NCI-H82 (cell line): ENCODE results near the gene MT1B.

Experiments used
- DNase-seq: peaks from one replicate; lab custom pipeline; 2025; lab: John Stamatoyannopoulos, UW

Gene MT1B

GRCh38 chr16:56651586-56651985, at the start of gene MT1B:
TSS of gene MT1B (plus strand) at chr16:56651886. CDS start at chr16:56651954, 68 bp downstream.
- no peak for DNase-seq

GRCh38 chr16:56603589-56603988, 48.1 kb upstream of the MT1B start:
- DNase-seq, result peak; percentile 63

- DNase-seq, result no peak
Observed at GRCh38 chr16:56604966-56605365, 46.7 kb upstream of the MT1B start.

DNA sequence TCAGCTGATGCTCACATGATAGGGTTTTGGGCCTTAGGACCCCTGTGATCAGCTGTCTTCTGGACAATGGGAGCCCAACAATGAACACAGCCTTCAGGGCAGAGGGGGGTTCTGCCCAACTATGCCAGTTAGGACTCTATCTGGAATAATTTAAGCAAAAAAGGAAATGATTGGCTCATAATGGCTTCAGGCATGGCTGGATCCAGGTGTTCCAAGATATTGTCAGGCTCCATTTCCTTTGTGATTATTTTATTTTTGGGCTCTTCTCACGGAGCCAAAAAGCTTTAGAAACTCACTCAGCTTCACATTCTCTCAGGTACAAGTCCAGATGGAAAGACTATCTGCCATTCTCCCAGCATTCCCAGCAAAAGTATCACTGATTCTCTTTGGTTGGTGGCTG, 46.2 kb upstream of the MT1B start:
- no peak for DNase-seq

GRCh38 chr16:56606071-56606475, 45.6 kb upstream of the MT1B start:
- DNase-seq, result no peak

GRCh38 chr16:56606476-56607108, 45.1 kb upstream of the MT1B start:
- DNase-seq, result no peak

DNA sequence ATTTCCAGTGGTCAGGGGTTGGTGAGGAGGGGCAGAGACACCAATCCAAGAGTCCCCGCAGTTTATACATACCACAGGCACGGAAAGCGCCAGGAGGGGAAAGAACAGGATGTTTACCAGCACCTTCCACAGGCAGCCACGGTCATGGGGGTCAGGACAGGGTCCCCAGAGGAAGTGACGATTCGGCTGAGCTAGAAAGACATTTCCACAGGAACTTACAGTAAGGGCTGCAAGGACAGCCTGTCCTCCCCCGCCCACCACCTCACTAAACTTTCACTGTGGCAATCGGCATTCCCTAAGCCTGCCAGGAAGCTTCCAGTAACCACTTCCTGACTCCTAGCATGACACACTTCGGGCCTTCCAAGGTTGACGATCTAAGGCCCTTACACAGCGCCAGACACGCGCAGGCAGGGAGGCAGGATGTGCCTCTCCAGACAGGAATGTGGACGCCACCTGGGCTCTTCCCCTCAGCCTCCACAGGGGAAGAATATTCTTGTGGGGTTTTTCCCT, 44.5 kb upstream of the MT1B start:
- no peak for DNase-seq

GRCh38 chr16:56607675-56608042, 44.0 kb upstream of the MT1B start:
- DNase-seq, result no peak

- DNase-seq, result peak; percentile 93
Observed at GRCh38 chr16:56608043-56608875, 43.4 kb upstream of the MT1B start, which contains the start of gene MT2A. TSS of gene MT2A (plus strand) at chr16:56608584. CDS start at chr16:56608656, 72 bp downstream.

DNA sequence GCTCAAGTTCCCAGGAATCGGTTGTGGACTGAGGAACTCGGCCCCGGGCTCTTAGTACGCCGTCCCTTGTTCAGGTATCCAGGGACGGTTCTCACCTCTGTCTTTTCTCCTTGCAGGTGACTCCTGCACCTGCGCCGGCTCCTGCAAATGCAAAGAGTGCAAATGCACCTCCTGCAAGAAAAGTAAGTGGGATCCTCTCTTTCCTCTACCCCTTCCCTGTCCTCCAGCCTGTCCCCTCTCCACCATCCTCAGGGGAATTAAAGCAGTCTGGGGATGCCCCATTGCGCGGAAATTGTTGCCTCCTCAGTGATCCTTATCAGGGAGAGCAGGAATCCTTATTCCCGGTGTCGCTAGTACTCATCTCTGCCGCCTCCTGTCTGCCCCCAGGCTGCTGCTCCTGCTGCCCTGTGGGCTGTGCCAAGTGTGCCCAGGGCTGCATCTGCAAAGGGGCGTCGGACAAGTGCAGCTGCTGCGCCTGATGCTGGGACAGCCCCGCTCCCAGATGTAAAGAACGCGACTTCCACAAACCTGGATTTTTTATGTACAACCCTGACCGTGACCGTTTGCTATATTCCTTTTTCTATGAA, 42.7 kb upstream of the MT1B start:
- DNase-seq, result peak; percentile 13

DNA sequence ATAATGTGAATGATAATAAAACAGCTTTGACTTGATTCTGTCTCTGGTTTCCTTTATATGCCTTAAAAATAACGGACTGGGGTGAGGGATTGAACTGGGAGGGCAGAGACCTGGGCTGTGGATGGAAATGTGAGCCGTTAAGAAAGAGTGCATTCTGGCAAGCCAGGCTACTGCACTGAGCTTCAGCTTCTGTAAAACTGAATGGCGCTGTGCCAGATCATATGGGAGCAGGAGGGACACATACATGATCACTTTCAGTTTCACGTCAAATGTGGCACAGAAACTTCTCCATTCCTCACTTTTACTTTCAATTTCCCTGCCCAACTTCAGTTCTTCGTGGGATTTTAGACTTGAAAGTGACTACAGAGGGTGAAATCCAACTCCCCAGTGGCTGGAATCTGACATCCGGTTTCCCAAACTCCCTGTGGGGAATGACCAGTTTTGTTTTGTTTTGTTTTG, 42.2 kb upstream of the MT1B start:
- peak; percentile 27 for DNase-seq

DNA sequence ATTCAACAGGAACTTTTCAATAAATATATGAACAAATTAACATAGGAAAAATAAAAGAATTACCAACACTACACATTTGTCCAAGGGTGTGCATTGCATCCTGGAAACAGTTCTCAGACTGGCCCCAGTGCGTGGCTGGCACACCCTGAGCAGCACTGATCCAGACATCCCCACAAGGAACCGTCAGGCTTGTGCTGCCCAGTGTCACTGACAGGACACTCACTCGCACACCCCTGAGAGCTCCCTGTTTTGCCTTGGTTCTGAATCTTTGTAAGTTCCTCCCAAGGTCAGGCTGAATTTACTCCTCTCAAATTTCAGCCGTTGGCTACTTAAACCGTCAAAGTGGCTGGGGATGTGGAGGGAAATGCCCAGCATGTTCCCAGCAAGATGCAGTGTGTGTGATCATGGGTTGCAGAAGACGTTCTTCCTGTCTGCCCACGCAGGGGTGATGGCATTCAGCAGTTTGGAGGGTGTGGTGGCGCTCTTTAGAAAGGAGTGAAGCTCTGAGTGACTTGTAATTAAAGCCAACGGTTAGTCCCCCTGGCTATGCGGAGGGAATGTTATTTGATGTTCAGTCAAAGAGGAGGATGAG, 41.6 kb upstream of the MT1B start:
- no peak for DNase-seq

- DNase-seq, result no peak
Observed at GRCh38 chr16:56610609-56611111, 41.0 kb upstream of the MT1B start.

DNA sequence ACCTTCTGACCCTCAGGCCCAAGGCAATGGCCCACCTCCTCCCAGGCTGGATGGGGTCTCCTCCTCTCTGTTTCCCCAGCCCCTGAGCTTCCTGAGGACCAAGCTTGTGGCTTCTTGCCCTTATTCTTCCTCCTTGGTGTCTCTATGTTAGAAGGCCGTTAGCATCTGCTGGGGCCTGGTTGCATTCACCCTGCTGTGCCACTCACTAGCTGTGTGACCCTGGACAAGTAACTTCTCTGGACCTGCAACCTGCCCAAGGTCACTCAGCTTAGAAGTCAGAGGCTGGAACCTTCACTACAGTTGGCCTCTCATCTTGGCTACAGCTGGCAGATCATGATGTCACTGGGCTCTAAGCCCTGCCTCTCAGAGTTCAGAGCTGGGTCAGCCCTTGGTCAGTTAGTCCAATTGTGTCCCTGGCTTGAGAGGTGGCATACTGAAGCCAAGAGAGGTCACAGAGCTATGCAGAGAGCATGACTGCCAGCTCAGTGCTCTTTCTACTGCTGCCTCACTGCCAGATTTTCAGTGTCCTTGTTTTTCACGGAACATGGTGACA, 40.3 kb upstream of the MT1B start:
- no peak for DNase-seq

- no peak for DNase-seq
Observed at GRCh38 chr16:56613706-56614105, 38.0 kb upstream of the MT1B start.

- DNase-seq, result no peak
Observed at GRCh38 chr16:56614549-56614991, 37.1 kb upstream of the MT1B start.

- no peak for DNase-seq
Observed at GRCh38 chr16:56615353-56615752, 36.3 kb upstream of the MT1B start.

DNA sequence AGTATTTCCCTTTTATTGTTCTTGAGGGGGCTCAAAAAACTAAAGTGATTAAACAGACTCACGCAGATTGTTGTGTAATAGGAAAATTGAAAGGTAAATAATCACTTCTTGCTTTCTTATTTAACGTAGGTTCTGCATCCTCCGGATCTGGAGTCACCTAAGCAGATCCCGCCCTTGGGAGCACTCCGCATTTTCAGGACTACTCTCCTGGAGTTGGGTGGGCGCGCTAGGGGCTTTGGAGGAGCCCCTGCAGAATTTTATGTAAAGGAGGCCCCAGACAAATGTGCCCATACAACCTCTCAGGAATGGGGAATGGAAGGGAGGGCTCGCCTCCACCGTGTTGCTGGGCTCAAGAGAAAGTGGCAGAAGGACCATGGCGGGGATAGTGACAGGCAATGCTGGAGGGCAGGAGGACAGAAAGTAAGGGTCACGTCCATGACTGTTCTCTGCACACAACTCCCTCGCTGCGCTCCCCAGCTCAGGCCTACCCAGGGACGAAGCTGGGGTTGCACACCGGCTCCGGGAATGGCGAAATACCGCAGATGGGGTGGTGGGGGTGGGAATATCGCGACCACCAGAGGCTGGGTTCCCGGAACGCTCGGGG, 35.0 kb upstream of the MT1B start:
- no peak for DNase-seq

GRCh38 chr16:56617212-56618085, 34.2 kb upstream of the MT1B start:
- DNase-seq, result no peak

DNA sequence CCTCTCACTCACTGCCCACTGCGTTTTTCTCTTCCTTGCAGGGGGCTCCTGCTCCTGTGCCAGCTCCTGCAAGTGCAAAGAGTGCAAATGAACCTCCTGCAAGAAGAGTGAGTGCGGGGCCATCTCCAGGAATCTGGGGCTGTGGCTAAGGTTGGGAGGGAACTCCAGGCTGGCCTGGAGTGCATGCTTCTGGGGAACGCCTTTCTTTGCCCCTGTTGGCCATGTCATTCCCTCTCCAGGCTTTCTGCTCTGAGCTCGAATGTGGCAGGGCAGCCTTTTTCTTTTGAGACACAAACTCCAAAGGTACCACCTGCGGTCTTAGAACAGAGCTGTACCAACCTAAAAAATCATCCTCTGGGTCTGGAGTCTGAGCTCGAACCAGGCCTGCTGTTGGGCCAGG, 33.5 kb upstream of the MT1B start:
- no peak for DNase-seq
